CD4-positive, alpha-beta T cell treated with Interleukin-6 at 100 ng/mL for 8 hours (primary cell): ENCODE results near the gene WDR86.

Experiments
- DNase-seq: peaks from one replicate; pipeline ENCODE4 v3.0.0-alpha.2; 2020; ENCODE audit warnings: mixed read lengths, low spot score

The WDR86 gene

GRCh38 chr7:151439855-151440798 is 30.3 kb upstream of the WDR86 start, which contains the start of gene CRYGN:
TSS of gene CRYGN (minus strand) at chr7:151440141. CDS start at chr7:151439917, 224 bp downstream.
- DNase-seq = no peak

- no peak for DNase-seq
Measured at GRCh38 chr7:151438864-151439601, 29.2 kb upstream of the WDR86 start.

- DNase-seq = no peak
Measured at GRCh38 chr7:151437866-151438516, 28.2 kb upstream of the WDR86 start.

- DNase-seq = no peak
Measured at GRCh38 chr7:151437159-151437553, 27.3 kb upstream of the WDR86 start.

- DNase-seq = no peak
Measured at GRCh38 chr7:151436446-151437158, 26.8 kb upstream of the WDR86 start.

GRCh38 chr7:151435971-151436370 is 26.1 kb upstream of the WDR86 start:
- DNase-seq = no peak

- DNase-seq = no peak
Measured at GRCh38 chr7:151435103-151435916, 25.5 kb upstream of the WDR86 start.

GRCh38 chr7:151434549-151434948 is 24.7 kb upstream of the WDR86 start:
- no peak for DNase-seq

GRCh38 chr7:151433721-151434400 is 24.0 kb upstream of the WDR86 start:
- no peak for DNase-seq

- DNase-seq = peak; percentile 56
Measured at GRCh38 chr7:151432658-151433521, 23.1 kb upstream of the WDR86 start.

GRCh38 chr7:151431768-151432311 is 22.0 kb upstream of the WDR86 start:
- DNase-seq = no peak

- no peak for DNase-seq
Measured at GRCh38 chr7:151431281-151431767, 21.5 kb upstream of the WDR86 start.

GRCh38 chr7:151430391-151431205 is 20.8 kb upstream of the WDR86 start:
- DNase-seq = no peak

GRCh38 chr7:151429560-151430331 is 19.9 kb upstream of the WDR86 start:
- peak; percentile 81 for DNase-seq

- DNase-seq = no peak
Measured at GRCh38 chr7:151429237-151429559, 19.4 kb upstream of the WDR86 start.

GRCh38 chr7:151428378-151429236 is 18.8 kb upstream of the WDR86 start:
- DNase-seq = no peak
